COR-L47 (cell line): Measurements from ENCODE around the gene CLASP1.
"Not testable (repeated sequence)": the region's sequence is repeated elsewhere in the genome, so short reads cannot be mapped to it uniquely, and the experiment has no call there.

Experiments
- DNase-seq: peaks from one replicate; lab custom pipeline; 2025; lab: John Stamatoyannopoulos, UW

CLASP1 gene

DNA sequence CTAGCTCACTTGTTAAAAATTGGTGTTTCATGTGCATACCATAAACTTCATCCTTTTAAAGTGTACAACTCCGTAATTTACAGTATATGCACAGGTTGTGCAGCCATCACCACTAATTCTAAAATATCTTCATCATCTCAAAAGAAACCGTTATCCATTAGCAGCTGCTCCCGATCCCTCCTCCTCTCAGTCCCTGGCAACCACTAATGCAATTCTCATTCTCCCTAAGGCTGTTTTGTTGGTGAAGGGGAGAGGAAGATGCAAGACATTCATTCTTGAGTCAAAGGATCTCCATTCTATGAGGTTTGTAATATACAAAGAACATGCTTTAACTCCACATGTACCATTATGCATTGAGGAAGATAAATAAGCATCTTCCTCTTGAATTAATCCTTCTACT lies 70.0 kb downstream of the CLASP1 start:
- no peak for DNase-seq

DNA sequence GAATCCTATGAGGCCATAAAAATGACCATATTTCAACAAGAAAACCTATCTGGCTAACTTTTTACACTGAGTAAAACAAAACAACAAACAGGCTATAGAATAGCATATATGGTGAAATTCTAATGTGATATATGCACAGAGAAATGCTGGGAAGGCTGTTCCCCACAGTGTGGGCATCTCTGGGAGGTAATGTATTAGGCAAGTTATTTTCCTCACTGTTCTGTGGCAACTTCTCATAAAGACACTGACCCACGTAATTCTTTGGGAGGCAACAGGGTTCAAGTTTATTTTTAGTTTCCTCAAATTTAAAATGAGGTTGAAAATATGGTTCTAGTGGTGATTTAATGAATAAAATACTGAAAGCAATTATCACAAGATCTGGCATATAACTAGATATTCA lies 71.9 kb downstream of the CLASP1 start:
- no peak for DNase-seq

DNA sequence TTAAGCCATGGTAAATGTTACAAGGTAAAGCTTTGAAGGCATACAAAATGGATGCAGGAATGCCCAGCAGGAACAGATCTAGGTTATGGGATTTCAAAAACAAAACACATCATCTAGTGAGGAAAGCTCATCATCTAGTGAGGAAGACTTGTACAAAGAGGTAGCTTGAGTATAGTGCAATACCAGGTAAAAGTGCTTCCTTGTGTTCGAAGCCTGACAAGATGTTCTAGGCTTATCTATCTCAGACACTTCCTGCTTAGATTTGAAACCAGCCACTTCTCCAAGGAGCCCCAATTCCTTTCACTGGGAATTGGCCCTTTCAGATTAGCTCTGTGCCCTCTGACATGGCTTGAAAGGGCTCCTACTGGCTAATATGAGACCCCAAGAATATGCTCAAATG lies 73.0 kb downstream of the CLASP1 start:
- no peak for DNase-seq

DNA sequence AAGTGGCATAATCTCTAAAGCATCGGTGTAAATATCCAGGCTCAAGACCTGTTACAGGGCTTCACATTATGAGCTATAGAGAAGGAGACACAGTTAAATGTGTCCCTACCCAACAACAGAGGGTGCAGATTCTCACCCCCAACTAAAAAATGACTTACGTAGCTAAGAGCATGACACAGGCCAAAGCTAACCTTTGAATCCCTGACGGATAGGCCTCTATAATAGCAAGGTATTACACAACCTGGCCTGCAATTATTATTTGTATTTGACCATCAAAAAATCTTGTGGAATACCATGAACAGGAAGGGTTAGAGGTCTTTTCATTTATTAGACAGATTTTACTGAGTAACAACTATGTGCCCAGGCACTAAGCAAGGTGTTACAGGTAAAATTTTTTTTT lies 73.5 kb downstream of the CLASP1 start:
- DNase-seq: no peak

DNA sequence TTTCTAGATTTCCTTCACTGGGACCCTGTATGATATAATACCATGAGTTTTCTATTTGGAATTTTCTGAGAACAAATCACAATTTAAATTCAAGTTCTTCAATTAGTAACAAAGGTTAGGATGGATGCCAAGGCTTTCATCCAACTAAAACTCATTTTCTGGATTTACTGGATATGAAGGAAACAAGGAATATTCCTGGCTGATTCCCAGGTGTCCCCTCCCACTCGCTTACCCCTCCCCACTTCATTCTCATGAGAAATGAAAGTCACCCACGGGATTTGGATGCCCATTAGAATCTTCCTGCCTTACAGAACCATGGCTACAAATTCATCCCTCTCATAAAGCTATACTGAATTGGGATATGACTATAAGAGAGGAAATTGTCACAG lies 78.6 kb downstream of the CLASP1 start:
- DNase-seq: no peak

DNA sequence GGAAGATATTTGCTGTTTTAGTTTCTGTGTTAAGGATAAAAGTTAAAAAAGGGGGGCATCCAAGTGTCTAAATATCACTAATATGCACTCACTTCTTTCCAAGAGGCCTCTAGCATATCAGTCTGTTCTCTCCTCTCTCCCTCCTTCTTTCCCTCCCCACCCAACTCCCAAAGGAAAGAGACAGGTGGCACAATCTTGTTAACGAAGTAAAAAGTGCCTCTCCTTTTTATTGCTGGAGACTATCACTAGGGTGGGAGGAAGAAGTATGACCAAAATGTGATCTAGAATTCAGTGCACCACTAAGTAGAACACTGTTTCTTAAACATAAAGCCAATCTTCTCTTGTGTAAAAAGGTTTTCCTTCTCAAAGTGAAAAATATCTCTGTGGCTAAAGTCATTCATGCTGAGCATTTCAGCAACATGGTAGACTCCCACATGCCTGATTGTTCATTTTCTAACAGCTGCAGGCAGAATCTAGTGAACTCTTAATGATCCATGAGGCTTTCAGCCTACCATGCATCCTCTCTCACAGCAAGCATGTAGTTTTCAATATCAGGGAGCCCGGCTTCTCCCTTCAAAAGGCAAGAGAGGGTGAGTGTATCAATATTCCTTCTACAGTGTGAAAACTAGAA lies 79.1 kb downstream of the CLASP1 start:
- DNase-seq: no peak

DNA sequence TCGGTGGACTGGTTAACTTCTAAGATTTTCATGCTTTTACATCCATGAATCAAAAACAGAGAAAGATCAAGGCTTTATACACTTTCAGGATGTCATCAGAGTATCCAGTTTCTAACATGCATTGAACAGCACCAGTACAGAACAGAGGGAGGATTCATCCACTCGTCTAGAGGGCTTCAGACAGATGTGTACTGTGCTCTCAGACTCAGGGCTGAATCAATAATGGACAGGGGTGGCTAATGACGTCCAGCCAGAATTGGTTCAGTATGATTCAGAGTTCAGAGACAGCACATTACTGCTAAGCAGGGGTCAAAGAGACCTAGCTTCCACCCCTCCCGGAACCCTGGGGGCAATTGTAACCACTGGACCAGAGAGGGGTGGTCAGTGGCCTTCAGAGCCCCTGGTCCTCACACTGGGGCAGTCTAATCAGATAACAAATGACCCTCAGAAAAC lies 81.3 kb downstream of the CLASP1 start:
- no peak for DNase-seq

DNA sequence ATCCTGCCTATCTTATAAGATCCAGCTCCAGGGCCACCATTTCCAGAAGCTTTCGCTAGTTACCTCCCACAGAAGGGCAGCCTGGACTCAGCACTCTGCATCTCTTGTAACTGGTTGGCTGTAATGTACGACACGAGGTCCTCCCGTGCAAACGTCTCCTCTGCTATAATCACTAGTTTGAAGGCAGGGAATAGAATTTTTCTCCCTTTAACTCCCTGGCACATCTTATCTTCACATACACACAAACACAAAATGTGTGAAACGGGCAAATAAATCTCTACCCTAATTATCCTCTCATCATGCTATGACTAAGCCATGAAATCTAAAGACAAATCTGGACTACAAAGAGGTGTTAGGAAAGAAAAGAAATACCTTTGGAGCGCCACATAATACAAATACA lies 81.8 kb downstream of the CLASP1 start:
- DNase-seq: no peak

DNA sequence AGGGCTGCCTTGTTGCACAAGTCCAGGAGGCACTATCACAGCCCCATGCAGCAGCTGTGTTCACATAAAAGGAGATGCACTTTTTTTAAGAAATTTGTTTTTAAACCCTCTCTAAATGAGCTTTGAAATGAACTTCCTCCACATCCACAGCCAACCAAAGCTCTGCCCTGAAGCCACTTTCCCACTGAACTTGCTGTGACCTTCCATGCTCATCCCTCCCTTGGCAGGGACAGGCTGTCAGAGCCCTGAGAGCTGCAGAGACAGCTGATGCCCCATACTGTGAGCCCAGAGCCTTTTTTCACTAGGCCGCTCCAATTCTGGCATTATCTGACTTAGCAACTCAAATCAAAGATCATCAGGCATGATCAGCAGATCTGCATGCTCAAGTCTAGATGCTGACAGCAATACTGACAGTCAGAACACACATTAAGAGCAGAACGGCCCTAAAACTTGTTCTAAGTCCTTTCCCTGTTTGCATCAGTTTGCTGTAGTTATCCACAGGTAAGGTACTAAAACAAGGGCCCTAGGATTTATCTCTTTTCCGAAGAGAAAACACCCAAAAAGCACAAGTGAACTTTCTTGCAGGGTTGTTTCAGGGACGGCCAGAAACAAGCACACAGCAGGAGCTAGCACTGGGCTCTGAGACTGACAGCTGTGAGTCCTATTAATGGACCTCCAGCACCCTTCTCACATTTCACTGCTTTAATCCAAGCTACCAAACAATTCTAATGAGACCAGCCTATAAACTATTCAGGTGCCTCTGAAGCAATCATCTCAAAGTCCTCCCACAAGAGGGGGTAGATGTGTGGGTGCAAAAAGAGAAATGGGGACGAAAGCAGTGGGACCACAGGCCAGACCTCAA lies 83.6 kb downstream of the CLASP1 start:
- peak; percentile 14 for DNase-seq

DNA sequence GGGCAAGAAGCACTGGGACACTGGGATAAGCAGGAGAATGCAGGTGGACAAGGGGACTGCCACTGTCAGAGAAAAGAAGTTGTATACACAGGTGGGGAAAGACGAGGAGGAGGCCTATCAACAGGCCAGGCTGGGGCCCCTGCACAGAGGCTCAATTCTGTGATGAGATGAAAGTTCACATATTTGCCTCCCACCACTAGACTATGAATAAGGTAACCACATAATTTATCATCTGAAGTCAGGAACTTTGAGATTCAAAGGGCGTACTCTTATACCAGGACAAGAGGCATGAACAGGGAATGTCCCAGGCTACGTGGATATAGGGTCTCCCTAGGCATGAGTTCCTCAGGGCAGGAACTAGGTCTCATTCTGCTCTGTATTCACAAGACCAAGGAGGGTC lies 84.4 kb downstream of the CLASP1 start:
- no peak for DNase-seq

DNA sequence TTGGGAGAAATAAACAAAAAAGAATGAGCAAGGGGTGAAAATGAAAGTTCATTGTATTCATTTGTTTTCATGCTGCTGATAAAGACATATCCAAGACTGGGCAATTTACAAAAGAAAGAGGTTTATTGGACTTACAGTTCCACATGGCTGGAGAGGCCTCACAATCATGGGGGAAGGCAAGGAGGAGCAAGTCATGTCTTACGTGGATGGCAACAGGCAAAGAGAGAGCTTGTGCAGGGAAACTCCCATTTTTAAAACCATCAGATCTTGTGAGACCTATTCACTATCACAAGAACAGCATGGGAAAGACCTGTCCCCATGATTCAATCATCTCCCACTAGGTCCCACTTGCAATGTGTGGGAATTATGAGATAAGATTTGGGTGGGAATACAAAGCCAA lies 85.5 kb downstream of the CLASP1 start:
- DNase-seq: not testable (repeated sequence)

DNA sequence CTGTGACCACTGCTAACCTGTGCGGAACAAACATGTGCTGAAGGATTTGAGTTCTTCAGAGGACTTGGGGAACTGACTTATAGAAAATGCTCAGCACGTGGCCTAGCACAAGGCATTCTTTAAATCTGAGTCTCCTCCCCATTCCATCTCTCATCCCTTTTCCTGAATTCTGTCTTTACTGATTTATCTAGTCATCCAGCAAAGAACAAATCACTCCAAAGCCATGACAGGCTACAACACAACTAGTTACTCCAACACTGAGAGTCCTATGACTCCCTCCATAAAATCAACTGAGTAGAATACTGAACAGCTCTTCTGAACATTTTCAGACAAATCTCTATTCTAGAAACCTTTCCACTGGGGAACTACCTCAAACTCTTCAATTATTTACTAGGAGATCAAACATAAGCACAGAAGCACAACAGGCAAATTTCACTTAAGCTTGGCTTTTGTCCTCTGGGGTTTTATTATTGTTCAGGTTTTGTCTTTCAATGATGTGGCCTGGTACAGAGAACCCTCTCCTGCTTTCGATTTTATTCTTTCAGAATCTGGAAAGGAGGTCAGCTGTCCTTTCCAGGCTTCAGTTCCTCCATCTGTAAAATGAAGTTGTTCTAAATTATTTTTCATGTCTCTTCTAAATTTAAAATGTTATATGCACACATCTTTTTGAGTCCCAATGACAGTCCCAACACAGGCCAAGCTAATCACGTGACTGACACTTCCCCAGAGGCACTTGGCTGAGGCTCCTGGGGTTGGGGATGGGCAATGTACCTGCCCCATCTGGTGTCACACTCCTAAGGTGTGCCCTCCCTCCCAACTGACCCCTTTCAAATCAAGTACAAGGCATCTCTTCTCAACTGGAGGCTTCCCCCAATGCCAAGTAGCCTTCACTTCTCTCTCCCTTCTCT lies 86.7 kb downstream of the CLASP1 start:
- no peak for DNase-seq

DNA sequence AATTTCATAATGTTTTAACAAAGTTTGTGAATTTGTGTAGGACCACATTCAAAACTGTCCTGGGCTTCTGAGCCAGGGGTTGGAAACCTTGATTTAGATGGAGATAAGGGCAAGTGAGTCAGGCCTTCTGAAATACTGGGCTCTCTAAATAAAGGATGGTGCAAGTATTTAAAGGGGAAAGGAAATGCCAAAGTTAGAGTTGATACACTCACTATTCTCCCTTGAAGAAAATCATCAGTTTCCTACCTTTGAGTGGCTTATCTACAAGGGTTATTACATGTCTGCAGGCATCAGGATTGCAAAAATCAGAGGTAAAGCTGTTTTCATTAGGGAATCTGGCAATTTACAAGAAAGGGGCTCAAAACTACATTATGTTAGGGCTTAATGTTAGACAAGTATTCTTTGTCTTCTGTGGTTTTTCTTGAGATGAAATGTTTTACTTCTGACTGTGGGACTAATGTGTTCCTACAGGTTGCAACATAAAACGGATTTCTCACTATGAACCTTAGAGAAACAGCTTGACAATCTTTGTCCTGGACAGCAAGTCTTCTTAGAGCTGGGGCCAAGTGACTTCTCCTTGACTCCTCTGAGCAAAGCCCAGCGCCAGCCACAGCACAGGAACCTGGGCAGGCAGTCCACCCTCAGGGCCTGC lies 87.5 kb downstream of the CLASP1 start:
- no peak for DNase-seq

DNA sequence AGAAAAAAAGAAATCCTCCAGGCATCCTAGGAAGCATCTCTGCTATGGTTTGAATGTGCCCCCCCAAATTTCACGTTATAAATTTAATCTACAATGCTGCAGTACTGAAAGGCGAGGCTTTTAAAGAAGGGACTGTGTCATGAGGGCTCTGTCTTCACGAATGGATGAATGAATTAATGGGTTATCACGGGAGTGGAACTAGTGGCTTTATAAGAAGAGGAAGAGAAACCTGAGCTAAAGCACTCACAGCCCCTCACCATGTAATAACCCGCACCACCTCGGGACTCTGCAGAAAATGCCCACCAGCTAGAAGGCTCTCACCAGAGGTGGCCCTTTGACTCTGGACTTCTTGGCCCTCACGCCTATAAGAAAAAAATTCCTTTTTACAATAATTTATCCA lies 90.9 kb downstream of the CLASP1 start:
- no peak for DNase-seq

DNA sequence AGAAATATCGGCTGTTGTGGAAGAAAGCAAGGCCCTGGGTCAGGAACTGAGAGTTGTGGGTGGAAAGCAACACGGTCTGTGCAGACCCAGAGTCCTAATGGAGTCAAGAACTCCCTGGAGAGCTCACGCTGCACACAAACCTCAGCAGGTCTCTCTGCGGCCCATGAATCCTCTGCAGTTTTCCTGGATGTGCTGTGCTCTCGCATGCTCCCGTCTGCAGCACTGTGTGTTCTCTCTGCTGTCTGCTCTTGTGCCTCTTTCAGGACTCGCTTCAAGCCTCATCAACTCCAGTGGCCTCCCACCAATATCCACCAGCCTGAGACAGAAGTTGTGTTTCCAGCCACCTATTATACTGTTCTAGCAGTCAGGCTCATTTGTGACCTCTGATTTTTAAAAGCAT lies 94.3 kb downstream of the CLASP1 start:
- no peak for DNase-seq

DNA sequence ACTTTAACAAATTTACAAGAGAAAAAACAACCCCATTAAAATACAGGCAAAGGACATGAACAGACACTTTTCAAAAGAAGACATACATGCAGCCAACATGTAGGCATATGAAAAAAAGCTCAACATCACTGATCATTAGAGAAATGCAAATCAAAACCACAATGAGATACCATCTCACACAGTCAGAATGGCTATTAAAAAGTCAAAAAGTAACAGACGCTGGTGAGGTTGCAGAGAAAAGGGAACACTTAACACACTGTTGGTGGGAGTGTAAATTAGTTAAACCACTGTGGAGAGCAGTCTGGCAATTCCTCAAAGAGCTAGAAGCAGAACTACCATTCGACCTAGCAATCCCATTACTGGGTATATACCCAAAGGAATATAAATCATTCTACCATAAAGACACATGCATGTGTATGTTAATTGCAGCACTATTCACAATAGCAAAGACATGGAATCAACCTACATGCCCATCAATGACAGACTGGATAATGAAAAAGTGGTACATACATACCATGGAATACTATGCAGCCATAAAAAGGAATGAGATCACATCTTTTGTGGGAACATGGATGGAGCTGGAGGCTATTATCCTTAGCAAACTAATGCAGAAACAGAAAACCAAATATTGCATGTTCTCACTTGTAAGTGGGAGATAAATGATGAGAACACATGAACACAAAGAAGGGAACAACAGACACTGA lies 96.6 kb downstream of the CLASP1 start:
- DNase-seq: not testable (repeated sequence)

DNA sequence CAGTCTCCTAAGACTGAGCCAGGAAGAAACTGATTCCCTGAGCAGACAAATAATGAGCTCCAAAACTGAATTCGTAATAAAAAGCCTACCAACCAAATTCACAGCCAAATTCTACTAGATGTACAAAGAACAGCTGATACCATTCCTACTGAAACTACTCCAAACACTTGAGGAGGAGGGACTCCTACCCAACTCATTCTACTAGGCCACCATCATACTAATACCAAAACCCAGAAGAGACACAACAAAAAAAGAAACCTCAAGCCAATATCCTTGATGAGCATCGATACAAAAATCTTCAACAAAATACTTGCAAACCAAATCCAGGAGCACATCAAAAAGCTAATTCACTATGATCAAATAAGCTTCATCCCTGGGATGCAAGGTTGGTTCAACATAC lies 98.6 kb downstream of the CLASP1 start:
- no peak for DNase-seq

DNA sequence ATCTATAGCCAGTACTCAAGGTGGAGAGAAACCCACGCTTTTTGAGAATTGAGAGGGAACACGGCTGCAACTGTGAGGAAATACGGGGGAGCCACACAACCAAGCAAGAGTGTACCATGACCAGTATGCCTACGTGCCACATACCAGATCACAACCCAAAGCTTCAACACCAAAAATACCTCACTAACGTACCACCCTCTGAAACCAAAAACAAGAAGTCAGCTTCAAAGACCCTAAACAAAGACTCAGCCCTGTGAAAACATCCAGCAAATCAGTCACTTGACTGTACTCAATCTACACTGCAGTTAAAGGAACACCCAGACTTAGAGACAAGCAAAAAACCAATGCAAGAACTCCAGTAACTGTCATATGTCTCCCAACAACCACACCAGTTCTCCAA lies 101.6 kb downstream of the CLASP1 start:
- no peak for DNase-seq

DNA sequence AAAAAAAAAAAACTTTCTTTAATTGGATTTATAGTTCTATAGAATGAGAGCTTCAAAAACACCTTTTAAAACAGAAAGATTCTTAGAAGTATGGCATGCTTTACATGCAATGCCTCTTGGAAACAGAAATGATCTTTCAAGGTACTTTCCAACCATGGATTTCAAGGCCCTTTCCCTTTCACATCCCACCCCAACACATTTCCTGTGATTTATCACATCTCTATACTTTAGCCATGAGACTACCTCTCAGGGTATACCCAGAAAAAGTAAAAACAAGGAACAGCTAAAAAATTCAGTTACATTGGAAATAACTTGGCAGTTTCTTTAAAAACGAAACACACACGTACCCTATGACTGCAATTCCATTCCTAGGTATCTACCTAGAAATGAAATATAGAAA lies 103.3 kb downstream of the CLASP1 start:
- no peak for DNase-seq

DNA sequence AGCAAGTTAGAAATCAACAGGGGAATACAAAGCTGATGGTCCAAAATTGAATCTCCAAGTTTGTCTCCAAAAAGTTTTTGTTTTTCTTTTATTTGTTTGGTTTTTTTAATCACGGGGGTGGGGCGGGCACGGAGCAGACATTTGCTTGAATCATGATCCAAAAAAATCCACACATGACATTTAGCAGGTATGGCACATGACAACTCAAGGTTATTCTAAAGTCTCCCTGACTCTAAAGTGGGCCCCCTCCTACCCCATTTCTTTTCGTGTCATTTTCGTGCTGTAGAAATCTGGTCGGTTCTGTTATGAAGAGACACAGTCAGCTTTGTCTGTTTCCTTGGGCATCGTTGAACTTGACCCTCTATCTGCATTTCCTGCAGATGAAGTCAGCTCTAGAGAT lies 104.0 kb downstream of the CLASP1 start:
- DNase-seq: no peak

DNA sequence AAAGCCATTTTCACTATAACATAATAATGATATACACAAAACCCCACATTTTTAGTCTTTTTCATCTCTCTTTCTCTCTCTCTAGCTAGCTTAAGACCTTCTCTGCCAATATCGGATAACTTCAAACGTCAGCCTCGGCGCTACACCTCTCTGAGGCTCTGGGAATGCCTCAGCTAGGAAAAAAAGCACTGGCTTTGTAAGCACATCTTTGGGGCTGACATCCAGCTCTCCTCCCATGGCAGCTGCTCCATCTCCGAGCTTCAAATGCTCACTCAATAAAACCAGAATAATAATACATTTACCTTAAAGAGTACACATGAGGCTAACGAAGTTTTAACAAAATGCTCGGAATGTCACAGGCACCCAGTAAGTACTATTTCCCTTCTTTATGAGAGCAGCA lies 107.8 kb downstream of the CLASP1 start:
- no peak for DNase-seq
